Stimulated activated CD4-positive, alpha-beta T cell treated with anti-CD3 and anti-CD28 coated beads, Interleukin-1b, Interleukin-23, amount 100 ng/mL, for 48 hours (primary cell): ENCODE data around the gene MANEA.

Experiments
- DNase-seq: peaks from one replicate; pipeline ENCODE4 v3.0.0-alpha.2; 2020

MANEA gene

DNA sequence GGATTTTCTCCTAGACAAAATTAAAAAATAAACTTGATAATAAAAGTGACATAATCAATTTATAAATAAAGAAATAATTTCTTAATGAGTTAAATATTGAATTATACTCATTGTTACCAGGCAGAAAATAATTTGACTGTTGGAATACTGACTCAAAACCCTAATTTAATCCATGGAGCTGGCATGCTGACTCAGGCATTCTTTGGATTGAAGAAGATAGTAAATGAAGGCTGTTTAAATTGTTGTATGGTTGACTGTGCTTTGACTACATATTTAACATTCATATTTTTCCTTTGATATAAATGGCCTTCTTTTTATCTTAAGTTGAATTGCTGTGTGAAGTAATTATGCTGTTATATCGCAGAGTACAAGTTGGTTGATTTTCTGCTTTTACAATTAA is 11.7 kb downstream of the MANEA start:
- no peak for DNase-seq

DNA sequence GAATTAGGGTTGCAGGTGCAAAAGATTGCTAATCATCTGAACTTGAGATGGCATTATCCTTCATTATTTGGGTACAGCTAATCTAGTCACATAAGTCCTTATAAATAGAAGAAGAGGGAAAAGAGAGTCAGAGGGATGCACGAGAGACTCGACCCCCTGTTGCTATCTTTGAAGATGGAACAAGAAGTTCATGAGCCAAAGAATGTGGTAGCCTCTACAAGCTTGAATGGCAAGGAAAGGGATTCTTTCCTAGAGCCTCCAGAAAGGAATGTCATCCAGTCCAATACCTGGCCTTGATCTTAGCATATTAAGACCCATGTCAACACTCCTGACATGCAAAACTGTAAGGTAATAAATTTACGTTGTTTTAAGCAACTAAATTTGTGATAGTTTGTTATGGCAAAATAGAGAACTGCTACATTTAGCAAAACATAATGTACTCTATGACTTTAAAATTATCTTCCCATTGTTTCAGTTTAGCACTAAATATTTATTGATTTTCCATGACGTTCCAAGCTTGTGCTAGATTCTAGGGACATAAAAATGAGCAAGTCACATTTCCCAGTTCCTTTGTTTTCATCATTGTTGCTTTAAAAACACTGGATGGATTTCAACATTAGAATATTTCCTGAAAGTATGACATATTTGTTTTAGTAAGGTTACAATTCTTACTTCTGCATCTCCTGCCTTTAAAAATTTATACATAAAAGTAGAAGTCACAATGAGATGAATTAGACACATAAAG is 12.7 kb downstream of the MANEA start:
- no peak for DNase-seq

DNA sequence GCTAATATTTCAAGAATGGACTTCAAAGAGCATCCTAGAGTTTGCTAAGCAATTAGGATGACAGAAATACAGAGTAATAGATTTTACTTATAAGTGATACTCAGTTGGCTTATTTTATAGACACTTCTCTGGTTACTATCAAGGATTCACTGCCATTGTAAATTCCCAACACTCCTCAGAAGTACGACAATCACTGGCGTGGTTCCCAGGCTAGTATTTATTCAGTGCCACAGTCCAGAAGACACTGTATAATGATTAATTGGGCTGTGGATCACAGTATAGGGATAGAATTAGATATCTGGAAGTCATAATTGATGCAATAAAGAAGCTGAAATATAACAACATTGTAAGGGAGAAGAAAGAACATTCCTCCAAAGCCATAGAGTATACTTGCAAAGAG is 15.7 kb downstream of the MANEA start:
- no peak for DNase-seq

DNA sequence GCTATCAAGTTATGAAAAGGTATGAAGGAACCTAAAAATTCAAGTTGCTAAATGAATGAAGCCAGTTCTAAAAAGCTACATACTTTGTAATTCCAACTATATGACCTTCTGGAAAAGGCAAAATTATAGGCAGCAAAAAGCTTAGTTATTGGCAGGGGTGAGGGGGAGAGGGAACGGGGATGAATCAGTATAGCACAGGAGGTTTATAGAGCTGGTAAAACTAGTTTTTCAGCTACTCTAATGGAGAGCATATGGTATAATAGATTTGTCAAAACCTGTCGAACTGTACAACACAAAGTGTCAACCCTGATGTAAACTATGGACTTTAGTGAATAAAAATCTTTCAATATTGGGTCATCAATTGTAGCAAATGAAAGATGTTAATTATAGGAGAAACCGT is 18.7 kb downstream of the MANEA start:
- DNase-seq = no peak

DNA sequence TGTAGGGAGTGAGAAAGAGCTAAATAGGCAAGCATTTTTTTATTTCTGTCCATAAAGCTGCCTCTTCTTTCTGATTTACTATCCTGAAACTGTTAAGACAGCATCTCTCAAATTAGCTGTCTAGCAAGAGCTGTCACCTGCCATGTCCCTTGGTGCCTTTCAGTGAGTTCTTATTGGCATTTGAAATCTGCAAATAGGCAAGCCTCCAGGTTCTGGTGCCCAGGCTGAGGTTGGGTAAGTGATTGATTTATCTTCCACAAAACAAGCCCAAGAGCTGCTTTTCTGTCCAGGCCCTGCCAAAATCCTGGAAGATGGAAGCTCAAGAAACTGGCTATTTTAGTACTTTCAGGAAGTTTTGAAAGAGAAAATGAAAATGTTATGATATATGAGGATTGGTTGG is 22.4 kb downstream of the MANEA start:
- no peak for DNase-seq

DNA sequence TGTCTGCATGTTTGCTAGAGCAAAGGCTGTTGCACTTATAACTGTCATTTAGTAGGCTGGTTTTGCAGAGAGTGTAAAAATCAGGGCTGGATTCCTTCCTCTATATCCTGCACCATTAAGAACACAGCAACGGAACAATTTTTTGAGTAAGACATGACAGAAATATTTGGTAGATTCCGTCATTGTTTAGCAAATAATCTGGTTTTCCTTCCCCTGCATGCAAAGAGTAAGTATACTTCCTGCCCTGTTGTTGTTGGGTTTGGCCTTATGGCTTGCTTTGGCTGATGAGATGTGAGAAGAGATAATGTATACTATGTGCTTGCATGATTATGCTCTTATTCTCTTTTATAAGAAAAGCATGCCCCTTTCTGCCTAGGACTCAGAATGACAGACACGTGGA is 23.8 kb downstream of the MANEA start:
- DNase-seq = no peak

DNA sequence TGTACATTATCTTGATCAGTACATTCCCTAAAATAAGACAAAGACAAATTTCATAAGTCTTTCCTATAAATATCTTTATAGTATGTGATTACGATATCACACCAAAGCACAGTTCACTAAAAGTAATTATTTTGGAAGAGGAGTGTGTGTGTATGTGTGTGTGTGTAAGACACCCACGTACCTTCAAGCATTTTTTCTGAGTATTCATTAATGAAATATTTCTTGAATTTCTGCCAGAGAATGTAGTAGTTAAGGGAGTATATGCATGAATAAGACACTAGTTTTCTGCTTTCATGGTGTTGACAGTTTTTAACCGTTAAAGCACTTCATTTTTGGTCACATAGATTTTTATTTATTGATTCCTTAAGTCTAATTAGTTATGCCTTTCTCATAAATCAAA is 36.8 kb downstream of the MANEA start:
- DNase-seq = no peak

DNA sequence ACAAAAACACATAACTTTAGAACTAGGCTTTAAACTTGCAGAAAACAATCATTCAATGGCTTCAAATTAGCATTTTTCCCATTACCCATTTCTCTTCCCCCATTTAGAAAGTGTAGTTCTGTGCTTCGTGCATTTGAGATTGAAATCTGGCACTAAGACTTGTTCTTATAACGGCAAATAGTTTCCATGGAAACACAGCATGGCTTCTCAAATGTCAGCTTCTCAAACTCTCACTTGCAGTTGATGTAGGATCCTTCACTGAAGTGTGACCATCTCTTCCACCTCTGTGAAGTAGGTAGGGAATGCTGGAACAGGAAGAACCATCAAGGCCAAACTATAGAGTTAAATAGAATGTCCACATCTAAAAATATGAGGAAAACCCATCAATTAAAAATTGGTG is 52.2 kb downstream of the MANEA start:
- DNase-seq = no peak

DNA sequence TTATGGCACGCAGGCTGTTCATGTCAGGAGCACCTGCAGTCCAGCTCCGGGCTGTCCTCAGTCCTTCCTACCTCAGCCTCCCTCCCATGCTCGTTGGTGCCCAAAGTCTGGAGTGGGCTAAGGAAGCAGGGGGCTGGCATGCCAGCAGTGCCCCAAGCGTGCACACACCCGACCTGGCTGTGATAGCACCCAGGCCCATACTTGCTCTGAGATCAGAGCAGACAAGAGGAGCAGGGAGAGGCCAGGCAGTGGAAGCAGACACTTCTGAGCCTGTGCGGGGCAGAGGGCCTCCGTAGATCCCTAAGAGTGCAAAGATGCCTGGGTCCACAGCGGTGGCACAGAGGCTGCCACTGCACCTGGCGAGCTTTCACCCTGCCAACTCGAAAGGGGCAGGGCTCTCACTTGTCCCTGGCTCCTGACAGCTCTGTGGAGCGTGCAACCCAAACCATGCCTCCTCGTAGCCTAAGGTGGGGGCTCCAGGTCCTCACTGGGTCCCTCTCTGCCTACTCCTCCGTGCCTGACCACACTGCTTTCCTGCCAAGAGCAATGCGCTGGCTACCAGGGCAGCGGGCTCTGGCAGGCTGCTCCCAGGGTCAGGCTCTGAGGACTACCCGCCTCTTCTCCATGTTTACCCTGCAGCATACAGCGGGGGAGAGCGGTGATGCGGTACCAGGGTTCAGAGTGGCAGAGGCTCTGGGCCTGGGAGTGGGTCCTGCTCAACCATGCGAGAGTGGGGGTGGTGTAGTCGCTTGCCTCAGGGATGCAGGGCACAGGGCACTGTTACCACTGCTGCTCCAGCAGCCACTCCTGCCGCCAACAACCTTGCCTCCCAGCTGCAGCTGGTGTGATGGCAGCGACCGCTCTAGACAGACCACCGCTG is 59.5 kb downstream of the MANEA start:
- DNase-seq = no peak

DNA sequence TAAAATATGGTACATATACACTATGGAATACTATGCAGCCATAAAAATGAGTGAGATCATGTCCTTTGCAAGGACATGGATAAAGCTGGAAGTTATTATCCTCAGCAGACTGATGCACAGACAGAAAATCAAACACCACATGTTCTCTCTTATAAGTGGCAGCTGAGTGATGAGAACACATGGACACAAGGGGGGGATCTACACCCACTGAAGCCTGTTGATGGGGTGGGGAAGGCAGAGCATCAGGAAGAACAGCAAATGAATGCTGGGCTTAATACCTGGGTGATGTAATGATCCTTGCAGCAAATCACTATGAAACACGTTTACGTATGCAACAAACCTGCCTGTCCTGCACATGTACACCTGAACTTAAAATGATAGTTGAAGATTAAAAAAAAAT is 71.3 kb downstream of the MANEA start:
- DNase-seq = no peak

DNA sequence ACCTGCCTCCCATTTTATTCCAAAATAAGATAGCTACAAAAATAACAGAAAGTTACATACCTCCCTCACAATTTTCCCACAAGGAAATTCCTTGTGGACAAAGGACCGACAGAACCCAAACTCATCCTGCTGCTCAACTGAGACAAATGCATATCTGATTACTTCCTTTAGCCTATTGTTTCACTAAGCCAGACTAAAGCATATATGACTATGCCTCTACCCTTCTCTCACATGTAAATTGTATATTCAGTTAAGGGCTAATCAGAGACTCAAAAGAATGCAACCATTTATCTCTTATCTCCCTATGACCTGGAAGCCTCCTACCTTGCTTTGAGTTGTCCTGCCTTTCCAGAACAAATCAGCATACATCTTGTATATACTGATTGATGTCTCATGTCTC is 72.1 kb downstream of the MANEA start:
- no peak for DNase-seq

DNA sequence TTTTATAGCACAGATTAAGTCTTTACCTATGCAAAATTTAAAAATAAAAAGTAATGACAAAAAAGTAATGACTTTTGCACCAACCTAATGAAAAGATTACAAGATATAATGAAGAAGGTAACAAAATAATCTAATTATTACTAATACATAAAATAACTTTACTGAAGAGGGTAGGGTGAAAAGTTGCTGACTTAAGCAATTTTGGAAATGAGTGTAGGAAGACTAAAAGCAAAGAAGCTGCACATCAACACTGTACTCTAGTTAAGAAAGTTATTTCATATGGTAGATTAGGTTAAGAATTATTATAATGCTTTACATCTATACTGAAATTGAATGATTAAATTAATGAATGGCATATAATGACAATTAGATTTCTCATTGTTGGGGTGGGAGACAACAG is 76.8 kb downstream of the MANEA start:
- no peak for DNase-seq

DNA sequence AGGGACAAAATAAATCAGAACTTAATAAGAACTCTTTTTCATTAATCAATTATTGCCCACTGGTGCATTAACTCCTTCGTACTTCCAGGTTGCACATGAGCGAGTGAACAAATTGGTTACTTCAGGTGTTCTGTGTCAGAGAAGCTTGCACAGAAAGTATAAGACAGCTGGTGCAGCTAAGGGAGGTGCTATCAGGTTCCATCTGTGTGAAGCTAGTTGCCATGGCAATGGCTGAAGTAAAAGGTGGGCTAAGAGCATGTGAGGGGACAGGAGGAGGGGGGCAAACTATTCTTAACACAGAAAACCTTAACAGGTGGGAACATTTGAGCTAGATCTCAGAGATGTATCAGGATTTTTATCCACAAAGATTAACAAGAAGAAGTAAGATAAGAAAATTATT is 81.6 kb downstream of the MANEA start:
- no peak for DNase-seq
